MCF 10A (cell line): ENCODE measurements around the gene PADI1. TPM values are rescaled to one million over a fixed set of nuclear protein-coding genes. Genes with fewer than 3 reads are reported as not detected.
A peak's percentile ranks its signal among the peaks of the same experiment; 100 is the strongest.

ENCODE experiments used
- BruUV-seq: library from RNA; stranded (reverse); fragments of 400-500 nt; replicated peaks from 2 replicates; lab custom pipeline; 2021; lab: Mats Ljungman, UMichigan
- CTCF ChIA-PET: fragments of 300-600 bp; sonication (Branson Sonifier 250); formaldehyde crosslinking; extraction: SDS; loops from one replicate; lab custom pipeline; 2021; ENCODE audit warnings: antibody characterized with exemption, inconsistent platforms; lab: Yijun Ruan, JAX
- POLR2A ChIA-PET: fragments of 300-600, 350-650 bp; sonication (Branson Sonifier 250); formaldehyde crosslinking; extraction: SDS; loops from one replicate; lab custom pipeline; 2020; ENCODE audit warnings: antibody characterized with exemption, inconsistent platforms; lab: Yijun Ruan, JAX
- DNase-seq: peaks from one replicate; pipeline ENCODE4 v3.0.0-alpha.2; 2018; ENCODE audit not compliant: unreplicated experiment
- H3K27ac Mint-ChIP-seq: one replicate; pipeline ENCODE4 v1.8.0; 2022; ENCODE audit warnings: mild to moderate bottlenecking, low read depth, mixed read lengths; ENCODE audit not compliant: unreplicated experiment
- H3K27me3 Mint-ChIP-seq: one replicate; pipeline ENCODE4 v1.8.0; 2022; ENCODE audit warnings: mixed read lengths; ENCODE audit not compliant: insufficient read depth, unreplicated experiment
- H3K36me3 Mint-ChIP-seq: one replicate; pipeline ENCODE4 v1.8.0; 2022; ENCODE audit warnings: mild to moderate bottlenecking, moderate library complexity, mixed read lengths; ENCODE audit not compliant: insufficient read depth, unreplicated experiment
- H3K4me1 Mint-ChIP-seq: one replicate; pipeline ENCODE4 v1.8.0; 2022; ENCODE audit warnings: mixed read lengths; ENCODE audit not compliant: insufficient read depth, unreplicated experiment
- H3K4me3 Mint-ChIP-seq: one replicate; pipeline ENCODE4 v1.8.0; 2022; ENCODE audit warnings: mild to moderate bottlenecking, moderate library complexity, mixed read lengths; ENCODE audit not compliant: unreplicated experiment
- H3K9me3 Mint-ChIP-seq: one replicate; pipeline ENCODE4 v1.8.0; 2022; ENCODE audit warnings: mixed read lengths; ENCODE audit not compliant: unreplicated experiment
- CTCF ChIP-seq: fragments of 200-600 bp; IDR thresholded peaks from one replicate; pipeline ENCODE4 v1.8.0; 2022; ENCODE audit warnings: antibody characterized with exemption, mild to moderate bottlenecking; ENCODE audit not compliant: unreplicated experiment
- intact Hi-C: fragments of 100-400 bp; cut with micrococcal nuclease; formaldehyde crosslinking; loops from 2 replicates; pipeline ENCODE4 v1.14.1; 2022
- total RNA-seq: library from RNA; stranded (reverse); gene quantifications from 2 replicates; pipeline ENCODE4 v1.2.3, GENCODE V29; 2022

PADI1 gene
- total RNA-seq, 1 experiment from 2014 or later = 0.58 TPM

DNA sequence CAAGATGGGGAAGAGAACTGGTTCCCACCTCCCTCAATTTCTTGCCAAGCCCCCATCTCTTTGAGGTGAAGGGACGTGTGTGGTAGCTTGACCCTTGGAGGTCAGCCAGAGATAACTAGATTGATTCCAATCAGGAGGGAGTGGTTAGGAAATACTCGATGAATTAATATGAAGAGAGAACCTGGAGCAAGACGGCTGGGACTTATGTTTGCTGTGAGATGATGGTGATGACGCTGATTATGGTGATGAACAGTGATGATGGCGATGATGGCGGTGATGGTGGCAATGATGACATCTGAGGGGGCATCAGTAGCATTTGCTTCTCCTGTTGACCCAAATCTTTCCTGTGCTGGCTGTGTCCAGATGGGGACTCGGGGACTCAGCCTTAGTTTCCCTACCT, 724 bp downstream of the PADI1 start:
- POLR2A ChIA-PET = no interaction called here
- intact Hi-C loops = no loop called here
- Mint-ChIP-seq H3K36me3 (no peaks in the 10 kb centered on the region), H3K27me3 (no peaks in the 10 kb centered on the region), H3K4me3 (no peak overlapping the region), H3K27ac (peak overlapping the region; percentile 57), H3K9me3 (no peaks in the 10 kb centered on the region), H3K4me1 (peaks cover 24% of the 10 kb centered on the region)
- no TSS peak for BruUV-seq
- no peak for DNase-seq
- no peak for TF ChIP-seq CTCF
- CTCF ChIA-PET = no interaction called here

DNA sequence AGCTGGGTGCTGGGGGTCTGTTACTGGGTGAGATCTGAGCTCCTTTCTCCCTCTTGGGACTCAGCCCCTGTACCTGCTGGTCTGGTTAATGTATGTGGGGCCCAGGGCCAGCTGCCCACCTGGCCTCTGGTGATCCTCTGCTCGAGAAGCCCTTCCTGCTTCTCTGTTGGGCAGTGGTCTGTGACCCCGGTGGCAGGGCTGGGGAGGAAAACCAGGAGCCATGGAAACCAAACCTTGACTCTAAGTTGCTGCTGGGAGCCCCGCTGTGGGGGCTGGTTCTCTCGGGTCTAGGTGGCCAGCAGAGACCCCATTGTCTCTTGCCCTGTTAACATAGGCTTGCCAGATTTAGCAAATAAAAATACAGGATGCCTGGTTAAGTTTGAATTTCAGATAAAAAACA, 1.3 kb downstream of the PADI1 start:
- intact Hi-C loops = no loop called here
- TF ChIP-seq CTCF = no peak
- Mint-ChIP-seq H3K36me3 (no peaks in the 10 kb centered on the region), H3K4me3 (no peak overlapping the region), H3K4me1 (peaks cover 24% of the 10 kb centered on the region), H3K9me3 (no peaks in the 10 kb centered on the region), H3K27me3 (no peaks in the 10 kb centered on the region), H3K27ac (no peak overlapping the region)
- POLR2A ChIA-PET = interaction anchor here (0.7 kb wide), 1 partner anchor 27 kb away, joined by 3 read pairs; no protein-coding TSS in a partner anchor
- no TSS peak for BruUV-seq
- CTCF ChIA-PET = interaction anchor here (1.9 kb wide), 1 partner anchor 80 kb away, joined by 4 read pairs; no protein-coding TSS in a partner anchor
- DNase-seq = no peak

- H3K27ac Mint-ChIP-seq = no peak overlapping the region
- POLR2A ChIA-PET = interaction anchor here (0.6 to 1.0 kb wide), 3 partner anchors 24 to 27 kb away, joined by 3 read pairs; no protein-coding TSS in a partner anchor
- DNase-seq = no peak
- CTCF ChIA-PET = interaction anchor here (0.7 to 1.9 kb wide), 3 partner anchors 9 to 1545 kb away, joined by 3 to 4 read pairs (median 4); no protein-coding TSS in a partner anchor
- no peak overlapping the region for H3K4me3 Mint-ChIP-seq
- H3K9me3 Mint-ChIP-seq = no peaks in the 10 kb centered on the region
- TF ChIP-seq CTCF = no peak
- no peaks in the 10 kb centered on the region for H3K36me3 Mint-ChIP-seq
- peaks cover 24% of the 10 kb centered on the region for H3K4me1 Mint-ChIP-seq
- intact Hi-C loops = no loop called here
- H3K27me3 Mint-ChIP-seq = no peaks in the 10 kb centered on the region
- no TSS peak for BruUV-seq
Observed at GRCh38 chr1:17207046-17207445, 2.1 kb downstream of the PADI1 start.

- no peak overlapping the region for H3K4me3 Mint-ChIP-seq
- no peak for TF ChIP-seq CTCF
- intact Hi-C loops = no loop called here
- no peaks in the 10 kb centered on the region for H3K27me3 Mint-ChIP-seq
- H3K36me3 Mint-ChIP-seq = no peaks in the 10 kb centered on the region
- DNase-seq = no peak
- no TSS peak for BruUV-seq
- H3K4me1 Mint-ChIP-seq = peaks cover 26% of the 10 kb centered on the region
- ChIA-PET CTCF (interaction anchor here (0.5 to 1.9 kb wide), 3 partner anchors 8 to 753 kb away, joined by 3 to 4 read pairs (median 3); no protein-coding TSS in a partner anchor), POLR2A (interaction anchor here (0.6 to 1.2 kb wide), 3 partner anchors 24 to 79 kb away, joined by 3 read pairs; no protein-coding TSS in a partner anchor)
- H3K9me3 Mint-ChIP-seq = no peaks in the 10 kb centered on the region
- no peak overlapping the region for H3K27ac Mint-ChIP-seq
Observed at GRCh38 chr1:17207540-17207939, 2.6 kb downstream of the PADI1 start.
